ENCODE data around the gene HCRTR1. TPM values are rescaled to one million over a fixed set of nuclear protein-coding genes. Genes with fewer than 3 reads are reported as not detected.

Gene HCRTR1
- total RNA-seq, 4 donors from 2014 or later = 0.42 TPM; not detected in 3

- H3K4me3 ChIP-seq (ENCODE audit: low read depth, poor library complexity, severe bottlenecking) = no peak overlapping the region
- DNase-seq (ENCODE audit: low spot score in 2 of 2) = no peak
- WGBS, 2 donors = 75 to 80% methylated on average over 7 of the region's 7 CpGs
- intact Hi-C loops (cut with DNase I; ENCODE audit: low total_unique reads) = no loop called here
- no peak for TF ChIP-seq POLR2A (IDR thresholded peaks at IDR 0.05)
- TF ChIP-seq, protein P1, sequence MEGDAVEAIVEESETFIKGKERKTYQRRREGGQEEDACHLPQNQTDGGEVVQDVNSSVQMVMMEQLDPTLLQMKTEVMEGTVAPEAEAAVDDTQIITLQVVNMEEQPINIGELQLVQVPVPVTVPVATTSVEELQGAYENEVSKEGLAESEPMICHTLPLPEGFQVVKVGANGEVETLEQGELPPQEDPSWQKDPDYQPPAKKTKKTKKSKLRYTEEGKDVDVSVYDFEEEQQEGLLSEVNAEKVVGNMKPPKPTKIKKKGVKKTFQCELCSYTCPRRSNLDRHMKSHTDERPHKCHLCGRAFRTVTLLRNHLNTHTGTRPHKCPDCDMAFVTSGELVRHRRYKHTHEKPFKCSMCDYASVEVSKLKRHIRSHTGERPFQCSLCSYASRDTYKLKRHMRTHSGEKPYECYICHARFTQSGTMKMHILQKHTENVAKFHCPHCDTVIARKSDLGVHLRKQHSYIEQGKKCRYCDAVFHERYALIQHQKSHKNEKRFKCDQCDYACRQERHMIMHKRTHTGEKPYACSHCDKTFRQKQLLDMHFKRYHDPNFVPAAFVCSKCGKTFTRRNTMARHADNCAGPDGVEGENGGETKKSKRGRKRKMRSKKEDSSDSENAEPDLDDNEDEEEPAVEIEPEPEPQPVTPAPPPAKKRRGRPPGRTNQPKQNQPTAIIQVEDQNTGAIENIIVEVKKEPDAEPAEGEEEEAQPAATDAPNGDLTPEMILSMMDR (IDR thresholded peaks at IDR 0.05) = no peak
Observed at GRCh38 chr1:31675161-31675560, 57.7 kb downstream of the HCRTR1 start.

DNA sequence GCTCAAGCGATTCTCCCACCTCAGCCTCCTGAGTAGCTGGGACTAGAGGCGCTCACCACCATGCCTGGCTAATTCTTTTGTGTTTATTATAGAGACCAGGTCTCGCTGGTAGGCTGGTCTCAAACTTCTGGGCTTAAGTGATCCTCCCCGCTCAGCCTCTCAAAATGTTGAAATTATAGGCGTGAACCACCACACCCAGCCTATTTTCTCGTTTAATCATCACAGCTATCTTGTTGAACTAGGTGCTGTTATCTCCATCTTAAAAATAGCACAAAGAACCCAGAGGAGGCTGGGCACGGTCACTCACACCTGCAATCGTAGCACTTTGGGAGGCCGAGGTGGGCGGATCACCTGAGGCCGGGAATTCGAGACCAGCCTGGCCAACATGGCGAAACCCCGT, 58.3 kb downstream of the HCRTR1 start:
- no peak overlapping the region for H3K4me3 ChIP-seq (ENCODE audit: low read depth, poor library complexity, severe bottlenecking)
- intact Hi-C loops (cut with DNase I; ENCODE audit: low total_unique reads) = no loop called here
- DNase-seq (ENCODE audit: low spot score in 2 of 2) = no peak
- TF ChIP-seq, protein P1 (IDR thresholded peaks at IDR 0.05) = no peak
- TF ChIP-seq POLR2A (IDR thresholded peaks at IDR 0.05) = no peak
- 76 to 87% methylated on average over 14 of the region's 14 CpGs for WGBS, 2 donors

Other genes with a start within 250 kb of the HCRTR1 start
- 10 to 100 TPM in 2 of 4 donors, 1 to 10 TPM in 2; 2.5 to 12.1 (median 8.6) TPM for gene FABP3, start 244.6 kb upstream of the HCRTR1 start, total RNA-seq
- gene SERINC2, start 204.5 kb upstream of the HCRTR1 start, total RNA-seq = 10 to 100 TPM; 51.4 to 85.4 (median 60.6) TPM
- 100 to 1,000 TPM in 1 of 4 donors, 10 to 100 TPM in 3; 39.1 to 107 (median 69.2) TPM for gene TINAGL1, start 41.2 kb upstream of the HCRTR1 start, total RNA-seq
- gene PEF1, start 27.2 kb downstream of the HCRTR1 start, total RNA-seq = 100 to 1,000 TPM; 101 to 124 (median 115) TPM
- 100 to 1,000 TPM in 2 of 4 donors, 10 to 100 TPM in 2; 79.7 to 128 (median 94.7) TPM for gene COL16A1, start 86.3 kb downstream of the HCRTR1 start, total RNA-seq
- gene ADGRB2, start 146.7 kb downstream of the HCRTR1 start, total RNA-seq = 1 to 10 TPM; 2.2 to 4.6 (median 3.3) TPM
- under 1 TPM in 2 of 4 donors, not detected in 2; 0.13 to 0.51 TPM for gene SPOCD1, start 198.3 kb downstream of the HCRTR1 start, total RNA-seq